Transverse colon (tissue), 4 donors: ENCODE measurements around the gene NAAA.

ENCODE experiments used
- CTCF ChIP-seq, 5 experiments: fragments of 200-600 bp in 3 of 5; fragments of 450-650 bp in 2 of 5; sonication (generic) in 3 of 5; IDR thresholded peaks; 1 replicate in 2 of 5; 2 replicates in 3 of 5; pipeline ENCODE4 v1.5.1; 2016 to 2017; ENCODE audit warnings: antibody characterized with exemption in 5 of 5, inconsistent platforms in 3 of 5, mild to moderate bottlenecking in 2 of 5, moderate library complexity in 1 of 5
- POLR2A ChIP-seq: fragments of 450-650 bp; IDR thresholded peaks from one replicate; pipeline ENCODE4 v1.6.1; 2016; ENCODE audit warnings: antibody characterized with exemption, mild to moderate bottlenecking, moderate library complexity
- POLR2AphosphoS5 ChIP-seq, 3 donors: sonication (generic); formaldehyde crosslinking; IDR thresholded peaks; one replicate each; pipeline ENCODE4 v1.6.1; 2016; ENCODE audit warnings: antibody characterized with exemption in 3 of 3

- TF ChIP-seq CTCF (IDR thresholded peaks at IDR 0.05) (no peak), POLR2AphosphoS5 (IDR thresholded peaks at IDR 0.05) (no peak), POLR2A (no peak)
Observed at GRCh38 chr4:75920327-75920726, 20.5 kb downstream of the NAAA start.
